HepG2 (cell line): ENCODE data around the gene SLC2A11. TPM values are rescaled to one million over a fixed set of nuclear protein-coding genes. Genes with fewer than 3 reads are reported as not detected.

ENCODE experiments used
- ATAC-seq: fragments of 200-7000 bp; cut with Tn5 transposase; 3 replicates; pipeline ENCODE4 v1.9.1; 2020; ENCODE audit warnings: mild to moderate bottlenecking, moderate library complexity
- BruUV-seq: library from RNA; stranded (reverse); fragments of 400-500 nt; replicated peaks from 2 replicates; lab custom pipeline; 2021; lab: Mats Ljungman, UMichigan
- CTCF ChIA-PET: fragments of 300-600 bp; formaldehyde crosslinking; extraction: SDS; loops from one replicate; lab custom pipeline; 2021; ENCODE audit warnings: low total read pairs, inconsistent platforms, low intra/inter-chr PET ratio; lab: Yijun Ruan, JAX
- POLR2A ChIA-PET: fragments of 350-600 bp; sonication (Branson Sonifier 250); formaldehyde crosslinking; loops from one replicate; lab custom pipeline; 2020; ENCODE audit warnings: antibody characterized with exemption, inconsistent platforms; lab: Yijun Ruan, JAX
- DNase-seq: peaks from one replicate; pipeline ENCODE4 v3.0.0-alpha.2; 2015; ENCODE audit warnings: low spot score
- FAIRE-seq: peaks from 3 replicates; lab custom pipeline; 2011; peaks lifted over from hg19 to GRCh38; lab: Jason Lieb, UNC
- H2AFZ ChIP-seq: one replicate; pipeline ENCODE4 v1.6.1; 2011; ENCODE audit warnings: low read length, inconsistent platforms
- H3K27ac ChIP-seq: fragments of 300-600 bp; 3 replicates; pipeline ENCODE4 v1.8.0; 2011; ENCODE audit warnings: mixed run types, mild to moderate bottlenecking, mixed read lengths, low read length, inconsistent platforms; ENCODE audit not compliant: insufficient read depth; ENCODE audit errors: extremely low read length
- H3K27me3 ChIP-seq, 2 experiments: fragments of 200-600 bp in 1 of 2; 2 replicates in 1 of 2; 3 replicates in 1 of 2; pipeline versions ENCODE4 v1.6.0 to v1.8.0; 2011; ENCODE audit warnings: low read length in 2 of 2, mild to moderate bottlenecking in 2 of 2, moderate library complexity in 2 of 2, inconsistent platforms in 1 of 2; ENCODE audit not compliant: insufficient read depth in 2 of 2, control insufficient read depth in 1 of 2
- H3K36me3 ChIP-seq, 2 experiments: fragments of 200-600 bp in 1 of 2; replicated peaks in 1 of 2; 2 replicates in 1 of 2; 3 replicates in 1 of 2; pipeline versions ENCODE4 v1.5.1 to v1.8.0; 2011; ENCODE audit warnings: low read length in 2 of 2, inconsistent platforms in 1 of 2; ENCODE audit not compliant: insufficient read depth in 2 of 2, control insufficient read depth in 1 of 2
- H3K4me1 ChIP-seq: 2 replicates; pipeline ENCODE4 v1.5.1; 2012; ENCODE audit warnings: low read length, inconsistent platforms; ENCODE audit not compliant: insufficient read depth
- H3K4me2 ChIP-seq: 2 replicates; pipeline ENCODE4 v1.6.0; 2011; ENCODE audit warnings: low read depth, low read length, inconsistent platforms
- H3K4me3 ChIP-seq, 3 experiments: fragments of 200-600 bp in 1 of 3; sonication (generic), shearing (Covaris generic) in 1 of 3; replicated peaks in 1 of 3; 2 replicates each; pipeline ENCODE4 v1.5.1; 2011 to 2016; ENCODE audit warnings: low read length in 3 of 3, inconsistent platforms in 2 of 3, low read depth in 2 of 3, mild to moderate bottlenecking in 2 of 3, control low read depth in 1 of 3, mixed read lengths in 1 of 3; ENCODE audit not compliant: insufficient read depth in 1 of 3
- H3K79me2 ChIP-seq: one replicate; pipeline ENCODE4 v1.6.1; 2011; ENCODE audit warnings: low read length, inconsistent platforms; ENCODE audit not compliant: insufficient read depth
- H3K9ac ChIP-seq: 2 replicates; pipeline ENCODE4 v1.6.0; 2011; ENCODE audit warnings: mild to moderate bottlenecking, low read depth, low read length, inconsistent platforms; ENCODE audit not compliant: insufficient read depth
- H3K9me3 ChIP-seq: 2 replicates; pipeline ENCODE4 v1.5.1; 2012; ENCODE audit warnings: mild to moderate bottlenecking, low read length
- H4K20me1 ChIP-seq: 2 replicates; pipeline ENCODE4 v1.6.0; 2011; ENCODE audit warnings: inconsistent platforms, mild to moderate bottlenecking, low read length, moderate library complexity; ENCODE audit not compliant: insufficient read depth
- ERF ChIP-seq: IDR thresholded peaks from 2 replicates; pipeline ENCODE4 v1.6.1; 2018; ENCODE audit warnings: missing biosample characterization, missing genetic modification reagents
- JUND ChIP-seq: sonication (generic); formaldehyde crosslinking; IDR thresholded peaks from 2 replicates; pipeline ENCODE4 v1.8.0; 2022; ENCODE audit warnings: mild to moderate bottlenecking, missing genetic modification reagents
- PAF1 ChIP-seq: IDR thresholded peaks from 2 replicates; pipeline ENCODE4 v1.6.1; 2016; ENCODE audit warnings: missing genetic modification reagents, missing compliant biosample characterization
- PHF5A ChIP-seq: IDR thresholded peaks from one replicate; pipeline ENCODE4 v1.6.1; 2018; ENCODE audit warnings: low read depth, missing genetic modification reagents; ENCODE audit not compliant: unreplicated experiment
- POLR2AphosphoS2 ChIP-seq: IDR thresholded peaks from 2 replicates; pipeline ENCODE4 v1.6.1; 2011; ENCODE audit warnings: low read depth, low read length, improper control_type of control experiment
- POLR2G ChIP-seq: fragments of 200-400 bp; formaldehyde crosslinking; IDR thresholded peaks from 2 replicates; pipeline ENCODE4 v1.6.1; 2018; ENCODE audit warnings: mild to moderate bottlenecking, low read depth, low read length, moderate library complexity
- RBM22 ChIP-seq: fragments of 200-400 bp; formaldehyde crosslinking; optimal IDR thresholded peaks from 2 replicates; pipeline ENCODE3; 2017; ENCODE audit warnings: mild to moderate bottlenecking, low read length, moderate library complexity
- SETDB1 ChIP-seq: sonication (generic); formaldehyde crosslinking; IDR thresholded peaks from 2 replicates; pipeline ENCODE4 v1.5.1; 2020; ENCODE audit warnings: missing genetic modification reagents, mild to moderate bottlenecking, borderline replicate concordance
- ZFP1 ChIP-seq: IDR thresholded peaks from 2 replicates; pipeline ENCODE4 v1.6.1; 2016
- ZNF460 ChIP-seq: sonication (generic); formaldehyde crosslinking; IDR thresholded peaks from 2 replicates; pipeline ENCODE4 v1.5.1; 2020; ENCODE audit warnings: missing genetic modification reagents, mild to moderate bottlenecking, borderline replicate concordance
- ZNF546 ChIP-seq: sonication (generic); formaldehyde crosslinking; conservative IDR thresholded peaks from 2 replicates; pipeline ENCODE4 v1.8.1; 2023; ENCODE audit warnings: mild to moderate bottlenecking, missing genetic modification reagents
- whole genome bisulfite sequencing: methylation state at CpG from one replicate; pipeline ENCODE4 v1.1.6; 2017; ENCODE audit warnings: low lambda C conversion rate; 5-methylcytosine and 5-hydroxymethylcytosine counted together
- in situ Hi-C: cut with HindIII; loops from 2 replicates; pipeline ENCODE4 v1.10.0; 2017; ENCODE audit warnings: low pct_unique_long_range_greater_than_20kb; ENCODE audit not compliant: extremely low pct_ligation_motif_present
- intact Hi-C: fragments of 100-400 bp; cut with micrococcal nuclease; formaldehyde crosslinking; loops from one replicate; pipeline ENCODE4 v1.10.0; 2022; ENCODE audit not compliant: unreplicated experiment
- polyA plus RNA-seq, 8 experiments: library from polyadenylated mRNA; depleted of rRNA in 3 of 8; stranded (reverse) in 7 of 8; unstranded in 1 of 8; fragments of >200 nt; fragmentation: Illumina TruSeq in 4 of 8; extraction: Trizol in 4 of 8; gene quantifications; 2 replicates each; pipeline versions ENCODE4 v1.2.1 to v1.2.3, GENCODE V29; 2011 to 2016; ENCODE audit warnings: low read depth in 4 of 8, missing spikeins in 1 of 8, mixed read lengths in 1 of 8; ENCODE audit not compliant: insufficient read depth in 1 of 8
- total RNA-seq, 5 experiments: library from RNA; depleted of rRNA; stranded (reverse); fragments of >200 nt; fragmentation: Illumina TruSeq; extraction: Trizol; gene quantifications; 2 replicates each; pipeline ENCODE4 v1.2.3, GENCODE V29; 2016; ENCODE audit warnings: low read depth in 1 of 5
- TF ChIP-seq, protein P1 (sequence below): sonication (generic); formaldehyde crosslinking; conservative IDR thresholded peaks from 2 replicates; pipeline ENCODE4 v1.4.0; 2020; ENCODE audit warnings: mild to moderate bottlenecking, missing genetic modification reagents, moderate library complexity

SLC2A11 gene
- total and polyA plus RNA-seq, 2 of the 13 experiments (the other 11 are each of a cell fraction or from before 2014, with no cell fraction given) = 15.2 to 15.4 TPM

DNA sequence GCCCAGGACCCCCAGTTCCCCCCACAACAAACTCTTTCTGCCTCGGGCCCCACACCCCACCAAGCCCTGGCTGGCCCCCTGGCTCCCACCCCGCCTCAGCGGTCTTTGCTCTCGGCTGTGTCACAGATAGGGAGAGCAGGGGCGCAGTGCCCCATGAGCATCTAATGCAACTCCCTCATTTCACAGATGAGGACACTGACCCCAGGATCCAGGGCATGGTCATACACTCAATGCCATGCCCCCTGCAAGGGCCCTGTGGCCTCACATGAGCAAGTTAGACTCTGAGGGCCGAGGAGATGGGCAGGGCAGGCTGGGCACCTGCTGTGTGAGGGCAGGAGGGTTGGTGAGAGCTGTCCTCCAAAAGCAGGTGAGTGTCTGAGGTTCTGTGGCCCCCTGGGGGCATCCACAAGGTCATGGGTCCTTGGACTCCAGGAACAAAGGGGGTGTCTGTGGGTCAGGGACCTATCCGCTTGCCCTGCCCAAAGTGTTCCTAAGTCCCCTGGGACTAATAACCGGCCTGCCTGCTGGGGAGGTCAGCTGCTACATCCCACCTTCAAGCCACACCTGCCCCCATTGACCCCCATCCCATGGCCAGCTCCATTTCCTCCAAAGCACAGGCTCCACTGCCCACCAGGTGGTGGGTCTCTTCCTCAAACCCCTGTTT is 39.0 kb downstream of the SLC2A11 start (continued):
- TF ChIP-seq, protein P1, sequence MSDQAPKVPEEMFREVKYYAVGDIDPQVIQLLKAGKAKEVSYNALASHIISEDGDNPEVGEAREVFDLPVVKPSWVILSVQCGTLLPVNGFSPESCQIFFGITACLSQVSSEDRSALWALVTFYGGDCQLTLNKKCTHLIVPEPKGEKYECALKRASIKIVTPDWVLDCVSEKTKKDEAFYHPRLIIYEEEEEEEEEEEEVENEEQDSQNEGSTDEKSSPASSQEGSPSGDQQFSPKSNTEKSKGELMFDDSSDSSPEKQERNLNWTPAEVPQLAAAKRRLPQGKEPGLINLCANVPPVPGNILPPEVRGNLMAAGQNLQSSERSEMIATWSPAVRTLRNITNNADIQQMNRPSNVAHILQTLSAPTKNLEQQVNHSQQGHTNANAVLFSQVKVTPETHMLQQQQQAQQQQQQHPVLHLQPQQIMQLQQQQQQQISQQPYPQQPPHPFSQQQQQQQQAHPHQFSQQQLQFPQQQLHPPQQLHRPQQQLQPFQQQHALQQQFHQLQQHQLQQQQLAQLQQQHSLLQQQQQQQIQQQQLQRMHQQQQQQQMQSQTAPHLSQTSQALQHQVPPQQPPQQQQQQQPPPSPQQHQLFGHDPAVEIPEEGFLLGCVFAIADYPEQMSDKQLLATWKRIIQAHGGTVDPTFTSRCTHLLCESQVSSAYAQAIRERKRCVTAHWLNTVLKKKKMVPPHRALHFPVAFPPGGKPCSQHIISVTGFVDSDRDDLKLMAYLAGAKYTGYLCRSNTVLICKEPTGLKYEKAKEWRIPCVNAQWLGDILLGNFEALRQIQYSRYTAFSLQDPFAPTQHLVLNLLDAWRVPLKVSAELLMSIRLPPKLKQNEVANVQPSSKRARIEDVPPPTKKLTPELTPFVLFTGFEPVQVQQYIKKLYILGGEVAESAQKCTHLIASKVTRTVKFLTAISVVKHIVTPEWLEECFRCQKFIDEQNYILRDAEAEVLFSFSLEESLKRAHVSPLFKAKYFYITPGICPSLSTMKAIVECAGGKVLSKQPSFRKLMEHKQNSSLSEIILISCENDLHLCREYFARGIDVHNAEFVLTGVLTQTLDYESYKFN (CRISPR knock-in tag) = peak; percentile 56
- no peak for TF ChIP-seq ZFP1 (CRISPR knock-in tag)

DNA sequence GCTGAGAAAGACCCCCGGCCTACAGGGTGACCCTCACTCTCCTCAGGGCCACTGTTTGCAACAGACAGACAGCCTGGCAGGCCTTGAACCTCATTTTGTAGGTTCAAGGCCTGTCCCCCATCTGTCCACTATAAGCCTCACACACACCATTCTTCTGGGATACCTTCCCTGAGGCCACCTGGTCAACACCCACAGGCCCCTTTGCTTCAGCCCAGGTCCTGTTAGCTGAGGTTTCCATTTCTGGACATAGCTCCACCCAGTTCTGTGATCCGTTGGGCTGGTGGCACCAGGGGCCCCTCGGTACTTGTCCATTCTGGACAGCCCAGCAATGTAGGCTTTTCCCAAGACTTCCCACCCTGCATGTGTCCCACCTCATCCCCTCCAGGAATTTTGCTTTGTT is 39.6 kb downstream of the SLC2A11 start:
- BruUV-seq = no TSS peak
- WGBS = 88% methylated on average over 2 of the region's 3 CpGs
- Histone ChIP-seq H3K79me2 (peaks cover 16% of the 10 kb centered on the region), H3K27ac (peak overlapping the region; percentile 96), H3K27me3 (no peaks in the 10 kb centered on the region; a peak in 1 of 5 replicates), H3K9ac (no peak overlapping the region), H3K4me3 (no peak overlapping the region), H2AFZ (no peak overlapping the region), H3K9me3 (no peaks in the 10 kb centered on the region), H3K36me3 (peaks cover 5 to 17% of the 10 kb centered on the region in 2 experiments; a peak in 4 of 5 replicates), H3K4me2 (peak overlapping the region; percentile 99; the same call in 1 of the 2 replicates), H3K4me1 (peaks cover 52% of the 10 kb centered on the region), H4K20me1 (peaks cover 14% of the 10 kb centered on the region; the same call in 1 of the 2 replicates)
- ChIA-PET POLR2A (interaction anchor here (1.0 to 4.3 kb wide), 3 partner anchors 9 to 40 kb away, joined by 3 to 23 read pairs (median 3); partner anchors contain the start of gene SLC2A11), CTCF (no interaction called here)
- intact Hi-C loops = no loop called here
- ATAC-seq (no peak), DNase-seq (no peak), FAIRE-seq (no peak)
- TF ChIP-seq JUND (CRISPR knock-in tag) (no peak), ERF (CRISPR knock-in tag) (no peak), PHF5A (no peak), ZNF460 (no peak), ZNF546 (CRISPR knock-in tag) (no peak), PAF1 (CRISPR knock-in tag) (0 out of 2 replicates have a peak, but pooled peaks have one; percentile 61), POLR2AphosphoS2 (0 out of 2 replicates have a peak, but pooled peaks have one; percentile 6), SETDB1 (CRISPR knock-in tag) (no peak), RBM22 (peak; percentile 34), POLR2G (peak; percentile 57)
- in situ Hi-C loops = no loop called here
